Natural killer cell treated with Interleukin-12 subunit alpha and Interleukin-12 subunit beta and Interleukin-15 and Interleukin-18, amount 100 ng/mL, for 72 hours (primary cell): ENCODE results near the gene TSPAN11. TPM values are rescaled to one million over a fixed set of nuclear protein-coding genes. Genes with fewer than 3 reads are reported as not detected.

Experiments used
- ATAC-seq, 2 donors: fragments of 150-1000 bp; cut with Tn5 transposase in 1 of 2; sonication (Bioruptor Pico), chemical (Tn5 transposase) in 1 of 2; 2 replicates each; pipeline ENCODE4 v1.10.0; 2021
- DNase-seq: peaks from one replicate; pipeline ENCODE4 v3.0.0; 2022; ENCODE audit warnings: low spot score
- H3K27ac Mint-ChIP-seq, 2 donors: 1 replicate in 1 of 2; 2 replicates in 1 of 2; pipeline ENCODE4 v1.8.0; 2022; ENCODE audit warnings: mixed read lengths in 2 of 2, mild to moderate bottlenecking in 1 of 2, moderate library complexity in 1 of 2
- H3K27me3 Mint-ChIP-seq, 2 donors: 1 replicate in 1 of 2; 2 replicates in 1 of 2; pipeline ENCODE4 v1.8.0; 2022; ENCODE audit warnings: mixed read lengths in 2 of 2
- H3K36me3 Mint-ChIP-seq: one replicate; pipeline ENCODE4 v1.8.0; 2022; ENCODE audit warnings: mixed read lengths
- H3K4me1 Mint-ChIP-seq, 2 donors: 1 replicate in 1 of 2; 2 replicates in 1 of 2; pipeline ENCODE4 v1.8.0; 2022; ENCODE audit warnings: low read depth in 2 of 2, mixed read lengths in 2 of 2, mild to moderate bottlenecking in 1 of 2
- H3K4me3 Mint-ChIP-seq: one replicate; pipeline ENCODE4 v1.8.0; 2022; ENCODE audit warnings: mixed read lengths
- H3K9me3 Mint-ChIP-seq: 2 replicates; pipeline ENCODE4 v1.8.0; 2022; ENCODE audit warnings: mixed read lengths
- total RNA-seq, 2 donors: library from RNA; stranded (reverse); gene quantifications; one replicate each; pipeline ENCODE4 v1.2.3, GENCODE V29; 2022

Gene TSPAN11
- total RNA-seq, 2 donors from 2014 or later, result not detected

DNA sequence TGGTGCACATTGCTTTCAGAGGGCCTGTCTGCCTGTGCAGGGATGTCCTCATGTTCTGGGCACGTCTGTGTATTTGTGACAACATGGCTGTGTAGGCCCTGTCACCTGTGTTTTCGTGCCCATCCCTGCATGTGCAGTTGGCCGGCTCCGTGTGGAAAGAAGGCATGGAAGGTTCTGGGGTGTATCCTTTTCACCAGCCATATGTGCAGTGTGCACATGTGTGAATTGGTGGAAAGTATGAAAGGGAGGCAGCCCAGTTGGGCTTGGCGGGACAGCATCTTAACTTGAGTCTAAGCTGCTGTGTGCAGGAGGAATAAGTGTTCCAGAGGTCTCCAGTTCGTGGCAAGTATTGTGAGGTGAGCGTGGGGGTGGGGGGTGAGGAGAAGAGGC lies 669 bp downstream of the TSPAN11 start:
- no peaks in the 10 kb centered on the region for H3K9me3 Mint-ChIP-seq
- H3K27me3 Mint-ChIP-seq, result peaks cover 35 to 59% of the 10 kb centered on the region in 2 donors
- H3K36me3 Mint-ChIP-seq, result no peaks in the 10 kb centered on the region
- no peak overlapping the region for H3K27ac Mint-ChIP-seq
- H3K4me3 Mint-ChIP-seq, result no peak overlapping the region
- ATAC-seq, result no peak
- no peaks in the 10 kb centered on the region for H3K4me1 Mint-ChIP-seq
- DNase-seq, result no peak

DNA sequence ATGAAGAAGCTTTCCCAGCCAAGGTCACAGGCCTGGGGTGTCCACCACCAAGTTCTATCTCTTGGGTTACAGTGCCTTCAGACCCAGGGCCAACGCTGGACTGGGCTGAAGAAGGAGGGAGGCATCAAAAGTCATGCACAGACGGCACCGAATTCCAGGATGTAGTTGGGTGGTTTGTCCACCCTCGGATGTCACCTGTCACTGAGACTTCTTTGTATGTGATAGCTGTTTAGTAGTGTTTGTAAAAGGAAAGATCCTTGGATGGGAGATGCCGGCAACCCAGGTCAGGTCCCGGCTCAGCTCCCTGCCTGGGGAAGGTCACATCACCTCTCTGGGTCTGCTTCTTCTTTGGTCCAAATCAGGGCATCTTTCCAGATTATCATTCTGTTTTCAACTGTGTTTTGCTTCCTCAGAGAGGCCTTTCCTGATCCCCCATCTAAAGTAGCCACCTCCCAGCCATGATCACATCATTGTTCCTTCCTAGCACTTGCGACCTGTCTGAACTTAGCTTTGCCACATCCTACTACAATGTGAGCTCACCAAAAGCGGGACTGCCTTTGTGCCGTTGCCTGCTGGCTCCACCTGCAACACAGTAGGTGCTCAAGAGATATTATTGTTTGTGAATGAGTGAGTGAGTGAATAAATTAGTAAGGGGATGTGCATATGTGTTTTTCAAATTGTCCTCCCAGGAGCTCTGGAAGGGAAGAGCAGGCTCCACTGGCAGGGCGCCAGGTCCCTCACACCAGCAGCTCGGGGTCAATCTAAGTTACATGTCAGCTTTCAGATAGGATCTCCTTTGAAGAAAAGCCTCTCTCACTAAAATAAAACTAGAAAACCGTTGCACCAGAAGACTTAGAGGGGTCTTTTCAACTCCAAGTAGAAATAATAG lies 2.1 kb downstream of the TSPAN11 start:
- no peak for DNase-seq
- no peak for ATAC-seq
- no peaks in the 10 kb centered on the region for H3K36me3 Mint-ChIP-seq
- no peaks in the 10 kb centered on the region for H3K4me1 Mint-ChIP-seq
- H3K27me3 Mint-ChIP-seq, result peaks cover 32 to 48% of the 10 kb centered on the region in 2 donors
- H3K9me3 Mint-ChIP-seq, result no peaks in the 10 kb centered on the region
- H3K27ac Mint-ChIP-seq, result no peak overlapping the region
- H3K4me3 Mint-ChIP-seq, result no peak overlapping the region

DNA sequence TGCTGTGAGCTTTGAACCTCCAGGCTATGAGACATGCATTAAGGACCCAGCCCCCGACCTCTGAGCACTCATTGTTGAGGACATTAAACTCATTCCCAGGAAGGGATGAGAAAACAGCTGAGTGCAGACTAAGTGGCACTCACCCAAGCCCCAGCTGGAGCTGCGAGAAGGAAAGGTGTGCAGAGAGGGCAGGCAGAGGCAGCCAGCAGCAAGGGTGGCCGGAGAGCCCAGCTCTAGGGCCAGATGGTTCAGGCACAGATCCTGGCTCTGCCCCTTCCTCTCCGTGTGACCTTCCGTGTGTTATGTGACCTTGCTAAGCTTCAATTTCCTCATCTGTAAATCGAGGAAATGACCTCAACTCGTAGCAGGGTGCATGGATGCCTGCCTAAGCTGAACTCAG lies 3.7 kb downstream of the TSPAN11 start:
- Mint-ChIP-seq H3K36me3 (no peaks in the 10 kb centered on the region), H3K9me3 (no peaks in the 10 kb centered on the region), H3K4me3 (no peak overlapping the region), H3K27ac (no peak overlapping the region), H3K4me1 (no peaks in the 10 kb centered on the region), H3K27me3 (peaks cover 24 to 34% of the 10 kb centered on the region in 2 donors)
- DNase-seq (no peak), ATAC-seq (no peak)

DNA sequence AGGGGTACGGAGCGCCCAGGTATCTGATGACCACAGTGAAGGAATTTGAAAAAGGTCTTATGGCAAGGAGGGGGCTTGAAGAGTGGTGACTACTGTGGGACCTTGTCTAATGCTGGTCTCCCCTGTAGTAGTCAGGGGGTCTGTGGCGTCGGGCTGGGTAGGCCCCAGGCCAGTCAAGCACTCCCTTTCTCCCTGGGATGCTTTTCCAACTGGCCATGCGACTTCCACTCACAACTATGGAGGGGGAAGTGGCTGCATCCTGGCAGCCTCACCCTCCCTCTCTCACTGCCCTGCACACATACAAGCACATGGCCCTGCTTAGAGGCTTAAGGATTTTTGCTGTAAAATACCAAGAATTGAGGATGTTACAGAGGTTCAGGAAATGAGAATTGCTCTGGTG lies 4.1 kb downstream of the TSPAN11 start:
- DNase-seq, result no peak
- Mint-ChIP-seq H3K27ac (no peak overlapping the region), H3K4me3 (no peak overlapping the region), H3K4me1 (no peaks in the 10 kb centered on the region), H3K27me3 (peaks cover 20 to 30% of the 10 kb centered on the region in 2 donors), H3K9me3 (no peaks in the 10 kb centered on the region), H3K36me3 (no peaks in the 10 kb centered on the region)
- ATAC-seq, result no peak

DNA sequence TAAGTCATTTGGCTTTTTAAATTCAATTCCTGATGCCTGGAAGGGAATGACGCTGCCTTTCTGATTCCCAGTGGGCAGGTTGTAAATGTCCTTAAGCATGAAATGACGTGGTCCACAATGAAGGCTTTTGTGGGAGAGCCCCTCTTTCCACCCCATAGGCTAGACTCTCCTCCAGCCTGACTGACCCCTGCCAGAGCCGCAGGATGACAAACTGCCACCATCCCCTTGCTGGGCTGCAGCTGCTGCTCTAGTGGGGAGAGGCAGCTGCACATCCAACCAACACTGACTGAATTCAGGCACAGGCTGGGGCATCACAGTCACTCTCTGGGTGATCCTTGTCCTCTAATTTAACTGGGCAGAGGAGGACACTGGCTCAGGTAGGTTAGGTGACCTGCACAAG lies 6.3 kb downstream of the TSPAN11 start:
- Mint-ChIP-seq H3K4me1 (no peaks in the 10 kb centered on the region), H3K27me3 (peaks cover 16 to 28% of the 10 kb centered on the region in 2 donors), H3K36me3 (no peaks in the 10 kb centered on the region), H3K9me3 (no peaks in the 10 kb centered on the region), H3K27ac (no peak overlapping the region), H3K4me3 (no peak overlapping the region)
- no peak for DNase-seq
- no peak for ATAC-seq

DNA sequence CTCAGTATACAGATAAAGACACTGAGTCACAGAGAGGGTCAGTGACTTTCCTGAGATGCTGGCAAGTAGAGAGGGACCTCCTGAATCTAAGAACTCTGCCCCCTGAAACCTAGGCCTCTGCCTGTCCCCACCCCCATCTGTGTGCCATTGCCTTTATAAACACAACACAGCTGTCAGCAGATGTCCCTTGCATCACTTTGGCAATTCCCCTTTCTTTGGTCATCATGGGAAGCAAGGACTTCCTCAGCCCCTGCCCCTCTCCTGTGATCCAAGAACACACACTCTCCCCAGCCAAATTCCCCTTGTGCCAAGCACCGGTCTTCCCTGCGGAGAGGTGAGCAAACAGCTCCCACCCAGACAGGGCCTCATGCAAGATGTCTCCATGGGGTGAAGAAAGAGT lies 8.3 kb downstream of the TSPAN11 start:
- DNase-seq (no peak), ATAC-seq (no peak)
- no peaks in the 10 kb centered on the region for H3K4me1 Mint-ChIP-seq
- H3K4me3 Mint-ChIP-seq, result no peak overlapping the region
- no peaks in the 10 kb centered on the region for H3K9me3 Mint-ChIP-seq
- no peaks in the 10 kb centered on the region for H3K36me3 Mint-ChIP-seq
- H3K27me3 Mint-ChIP-seq, result peaks cover 14% of the 10 kb centered on the region in 2 donors
- no peak overlapping the region for H3K27ac Mint-ChIP-seq

DNA sequence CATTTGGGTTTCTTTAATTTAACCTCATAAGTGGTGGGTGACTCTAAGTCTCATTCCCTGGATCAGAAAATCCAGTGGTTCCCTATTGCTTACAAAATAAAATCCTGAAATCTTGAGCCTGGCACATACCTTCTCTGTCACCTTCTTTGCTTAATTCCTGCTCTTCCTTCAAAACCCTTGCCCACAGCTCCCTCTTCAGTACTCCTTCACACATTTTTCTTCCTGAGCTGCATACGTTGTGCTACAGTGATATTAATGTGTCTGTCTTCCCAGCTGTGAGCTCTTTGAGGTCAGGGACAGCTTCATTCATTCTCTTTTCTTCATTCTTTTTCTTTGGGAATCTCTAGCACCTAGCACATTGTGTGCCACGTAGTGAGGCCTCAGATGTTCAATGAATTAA lies 9.5 kb downstream of the TSPAN11 start:
- Mint-ChIP-seq H3K27me3 (peaks cover 10 to 14% of the 10 kb centered on the region in 2 donors), H3K9me3 (no peaks in the 10 kb centered on the region), H3K4me3 (no peak overlapping the region), H3K27ac (no peak overlapping the region), H3K36me3 (no peaks in the 10 kb centered on the region), H3K4me1 (no peaks in the 10 kb centered on the region)
- DNase-seq, result no peak
- ATAC-seq, result no peak

DNA sequence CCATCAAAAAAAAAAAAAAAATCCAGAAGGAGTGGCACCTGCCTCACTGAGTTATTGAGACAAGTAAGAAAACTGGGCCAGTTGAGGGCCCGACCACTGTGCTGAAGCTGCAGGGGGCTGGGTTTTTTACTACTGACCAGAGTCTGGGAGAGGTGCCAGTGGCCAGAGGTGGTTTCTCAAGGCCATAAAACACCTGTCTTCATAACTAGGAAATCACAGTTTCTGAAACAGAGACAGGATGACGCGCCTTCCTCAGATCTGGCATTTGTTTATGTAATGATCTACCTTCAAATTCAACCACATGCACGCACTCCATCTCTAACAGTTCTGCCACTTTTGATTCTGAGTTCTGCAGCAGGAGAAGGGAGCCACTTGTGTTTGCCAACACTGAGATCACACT lies 12.7 kb downstream of the TSPAN11 start:
- Mint-ChIP-seq H3K4me3 (no peak overlapping the region), H3K27me3 (peaks cover 10 to 14% of the 10 kb centered on the region in 2 donors), H3K27ac (no peak overlapping the region), H3K36me3 (no peaks in the 10 kb centered on the region), H3K9me3 (no peaks in the 10 kb centered on the region), H3K4me1 (no peaks in the 10 kb centered on the region)
- DNase-seq, result no peak
- ATAC-seq, result no peak

DNA sequence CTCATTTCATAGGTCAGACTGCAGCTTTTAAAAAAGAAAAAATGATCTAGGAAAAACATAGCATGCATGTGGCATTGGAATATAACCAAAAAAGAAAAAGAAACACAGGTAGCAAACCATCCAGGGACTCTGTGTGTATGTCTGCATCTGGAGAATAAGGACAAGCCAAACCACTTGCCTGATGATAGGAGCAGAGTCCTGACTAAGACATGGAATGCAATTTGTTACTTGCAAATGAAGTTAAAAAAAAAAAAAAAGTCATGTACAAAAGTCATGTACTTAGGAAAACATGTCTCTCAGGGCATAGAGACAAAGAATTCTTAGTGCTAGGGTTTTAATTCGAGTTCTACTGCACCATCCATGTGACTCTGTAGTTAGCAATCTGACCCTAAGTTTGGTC lies 15.9 kb downstream of the TSPAN11 start:
- Mint-ChIP-seq H3K9me3 (no peaks in the 10 kb centered on the region), H3K27ac (no peak overlapping the region), H3K36me3 (no peaks in the 10 kb centered on the region), H3K4me3 (no peak overlapping the region), H3K27me3 (peaks cover 2 to 4% of the 10 kb centered on the region in 2 donors), H3K4me1 (no peaks in the 10 kb centered on the region)
- DNase-seq (no peak), ATAC-seq (no peak)

DNA sequence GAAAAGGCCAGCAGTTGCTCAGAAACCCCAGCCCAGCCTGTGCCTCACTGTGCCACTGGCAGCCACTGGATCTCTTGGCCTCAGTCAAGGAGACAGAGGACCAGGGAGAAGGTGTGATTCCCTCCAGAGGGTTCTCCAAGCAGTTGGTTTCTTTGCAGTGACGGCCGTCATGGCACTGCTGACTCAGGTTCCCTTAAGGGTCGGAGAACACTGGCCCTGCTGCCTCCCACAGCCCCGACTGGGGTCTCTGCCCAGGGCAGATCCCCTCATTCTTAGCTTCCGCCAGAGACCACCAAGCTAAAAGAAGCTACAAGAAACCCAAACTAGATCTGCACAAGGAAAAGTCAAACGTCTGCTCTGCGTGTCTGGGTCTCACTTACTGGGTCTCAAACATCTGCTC lies 16.4 kb downstream of the TSPAN11 start:
- DNase-seq, result no peak
- H3K36me3 Mint-ChIP-seq, result no peaks in the 10 kb centered on the region
- ATAC-seq, result no peak
- no peak overlapping the region for H3K4me3 Mint-ChIP-seq
- H3K27ac Mint-ChIP-seq, result no peak overlapping the region
- H3K9me3 Mint-ChIP-seq, result no peaks in the 10 kb centered on the region
- peaks cover 5 to 8% of the 10 kb centered on the region in 2 donors for H3K27me3 Mint-ChIP-seq
- no peaks in the 10 kb centered on the region for H3K4me1 Mint-ChIP-seq

DNA sequence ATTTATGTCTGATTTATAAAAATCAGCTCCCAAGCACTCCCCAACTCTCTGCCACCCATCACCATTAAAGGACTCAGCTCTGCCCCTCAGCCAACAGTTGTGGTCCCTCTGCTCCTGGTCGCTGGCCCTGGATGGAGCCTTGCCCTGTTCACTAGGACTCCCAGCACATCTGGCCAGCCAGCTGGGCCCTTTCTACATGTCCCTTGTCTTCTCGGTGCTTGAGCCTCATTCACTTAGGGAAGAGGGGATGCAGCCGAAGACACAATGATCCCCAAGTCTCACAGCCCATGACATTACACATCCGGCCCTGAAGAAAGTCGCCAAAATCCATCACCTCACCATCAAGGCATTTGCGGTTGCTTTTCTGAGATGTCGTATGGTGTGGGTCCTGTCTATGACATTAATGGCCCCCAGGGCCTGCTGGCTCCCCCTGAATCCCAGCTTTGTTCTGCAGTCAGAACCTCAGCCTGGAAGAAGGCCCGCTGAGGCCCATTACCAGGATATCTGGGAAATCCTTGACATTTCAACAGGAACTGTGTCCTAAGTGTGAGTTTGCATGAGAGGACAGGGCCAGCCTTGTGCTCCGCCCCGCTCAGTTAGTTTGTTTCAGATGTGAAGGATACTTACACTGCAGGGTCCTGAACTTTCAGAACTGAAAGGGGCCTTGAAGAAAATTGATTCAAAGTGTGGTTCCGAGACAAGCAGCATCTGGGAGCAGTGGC lies 19.1 kb downstream of the TSPAN11 start:
- no peaks in the 10 kb centered on the region for H3K36me3 Mint-ChIP-seq
- peaks cover 5 to 25% of the 10 kb centered on the region in 2 donors for H3K27me3 Mint-ChIP-seq
- ATAC-seq (no peak), DNase-seq (no peak)
- H3K27ac Mint-ChIP-seq, result no peak overlapping the region
- no peaks in the 10 kb centered on the region for H3K9me3 Mint-ChIP-seq
- H3K4me3 Mint-ChIP-seq, result no peak overlapping the region
- no peaks in the 10 kb centered on the region for H3K4me1 Mint-ChIP-seq

DNA sequence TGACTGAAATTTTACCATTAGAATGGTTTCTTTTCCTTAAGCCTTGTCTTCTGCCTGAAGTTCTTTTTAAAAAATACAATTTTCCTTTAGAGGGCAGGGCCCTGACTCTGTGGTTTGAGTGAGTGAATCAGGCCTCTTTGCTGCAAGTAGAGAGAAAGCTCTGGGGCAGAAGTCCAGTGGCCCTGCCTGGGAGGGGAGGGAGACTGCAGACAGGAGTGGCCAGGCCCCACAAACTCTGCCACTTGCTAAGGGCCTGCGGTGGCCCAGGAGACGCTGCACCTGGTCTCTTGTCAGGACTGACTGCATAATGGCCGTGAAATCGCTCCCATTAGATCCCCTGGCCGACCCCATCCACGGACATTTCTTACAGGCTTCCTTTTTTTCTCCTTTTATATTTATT lies 25.5 kb downstream of the TSPAN11 start:
- Mint-ChIP-seq H3K9me3 (no peaks in the 10 kb centered on the region), H3K4me3 (no peak overlapping the region), H3K27ac (no peak overlapping the region), H3K4me1 (no peaks in the 10 kb centered on the region), H3K27me3 (peaks cover 5 to 25% of the 10 kb centered on the region in 2 donors), H3K36me3 (no peaks in the 10 kb centered on the region)
- ATAC-seq (no peak), DNase-seq (no peak)

DNA sequence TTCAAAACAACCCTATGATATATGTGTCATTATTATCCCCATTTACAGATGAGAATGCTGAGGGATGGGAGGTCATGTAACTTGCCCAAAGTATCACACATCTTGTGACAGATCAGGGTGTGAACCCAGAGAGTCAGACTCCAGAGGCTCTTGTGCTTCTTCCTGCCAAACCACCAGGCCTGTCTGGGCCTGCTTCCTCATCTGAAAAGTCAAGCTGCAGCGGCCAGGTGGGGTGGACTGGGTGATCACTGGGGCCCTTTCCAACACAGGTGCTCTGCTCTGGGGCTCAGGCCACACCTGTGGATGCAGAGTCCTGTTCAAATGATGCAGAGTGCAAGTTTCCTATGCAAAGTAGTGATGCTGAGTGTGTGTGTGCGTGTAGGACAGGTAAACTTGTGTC lies 26.7 kb downstream of the TSPAN11 start:
- no peaks in the 10 kb centered on the region for H3K36me3 Mint-ChIP-seq
- no peaks in the 10 kb centered on the region for H3K9me3 Mint-ChIP-seq

DNA sequence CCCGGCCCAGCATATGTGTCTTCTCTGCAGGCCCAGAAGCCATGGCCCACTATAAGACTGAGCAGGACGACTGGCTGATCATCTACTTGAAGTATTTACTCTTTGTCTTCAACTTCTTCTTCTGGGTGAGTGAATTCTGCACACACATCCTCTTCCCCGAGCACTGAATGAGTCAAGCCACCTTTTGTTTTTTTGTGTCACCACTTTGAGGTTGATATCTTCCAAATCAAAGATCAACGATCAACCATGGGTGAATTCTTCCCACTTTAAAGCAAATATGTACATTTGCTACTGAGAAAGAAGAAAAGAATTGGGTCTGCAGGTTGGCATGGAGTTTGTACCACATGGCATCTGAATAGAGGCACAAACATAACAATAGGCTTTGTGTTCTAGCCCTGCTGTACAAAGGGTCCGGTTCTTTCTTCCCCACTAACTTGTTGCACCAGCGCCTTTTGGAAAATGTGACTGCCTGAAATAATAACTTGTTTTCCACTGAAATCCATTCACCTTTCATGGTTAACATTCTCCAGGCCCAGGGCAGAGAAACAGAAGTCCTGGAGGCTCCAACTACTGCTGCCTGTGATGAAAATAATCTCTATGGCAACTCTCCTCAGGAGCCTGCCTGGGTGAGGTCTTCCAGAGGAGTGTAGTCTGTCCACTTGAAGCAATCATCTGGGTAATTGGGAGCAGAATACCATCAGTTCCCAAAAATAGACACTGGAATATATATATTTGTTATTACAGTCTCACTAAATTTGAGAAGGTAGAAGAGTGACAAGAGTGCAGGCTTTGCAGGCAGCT lies 27.6 kb downstream of the TSPAN11 start:
- peaks cover 4 to 15% of the 10 kb centered on the region in 2 donors for H3K27me3 Mint-ChIP-seq
- H3K9me3 Mint-ChIP-seq, result no peaks in the 10 kb centered on the region
- ATAC-seq, result no peak
- no peak overlapping the region for H3K4me3 Mint-ChIP-seq
- H3K4me1 Mint-ChIP-seq, result no peaks in the 10 kb centered on the region
- no peak for DNase-seq
- no peaks in the 10 kb centered on the region for H3K36me3 Mint-ChIP-seq
- no peak overlapping the region for H3K27ac Mint-ChIP-seq

More for the DNA sequence above, 26.7 kb downstream of the TSPAN11 start:
- Mint-ChIP-seq H3K4me3 (no peak overlapping the region), H3K27ac (no peak overlapping the region), H3K27me3 (peaks cover 4 to 22% of the 10 kb centered on the region in 2 donors), H3K4me1 (no peaks in the 10 kb centered on the region)
- peak in 1 of 2 donors; percentile 26 for ATAC-seq
- DNase-seq, result no peak
